K562 (cell line): Measurements from ENCODE around the gene RING1. TPM values are rescaled to one million over a fixed set of nuclear protein-coding genes. Genes with fewer than 3 reads are reported as not detected.

Experiments used
- BCOR ChIP-seq: fragments of 450-650 bp; IDR thresholded peaks from 2 replicates; pipeline ENCODE4 v1.6.1; 2016
- C11orf30 ChIP-seq: fragments of 450-650 bp; IDR thresholded peaks from 2 replicates; pipeline ENCODE4 v1.6.1; 2016; ENCODE audit warnings: low read depth, mild to moderate bottlenecking
- CBX1 ChIP-seq: sonication (generic); IDR thresholded peaks from 2 replicates; pipeline ENCODE4 v1.6.1; 2016; ENCODE audit warnings: antibody characterized with exemption, low read depth, mild to moderate bottlenecking
- DACH1 ChIP-seq: fragments of 450-650 bp; IDR thresholded peaks from 2 replicates; pipeline ENCODE4 v1.6.1; 2018; ENCODE audit not compliant: partially characterized antibody
- GATAD2A ChIP-seq: fragments of 450-650 bp; IDR thresholded peaks from 2 replicates; pipeline ENCODE4 v1.6.1; 2017
- HDGF ChIP-seq: fragments of 450-650 bp; IDR thresholded peaks from 2 replicates; pipeline ENCODE4 v1.6.1; 2016
- IFI16 ChIP-seq: fragments of 250-450 bp; sonication (Bioruptor Pico); IDR thresholded peaks from 2 replicates; pipeline ENCODE4 v2.1.2; 2022; ENCODE audit warnings: mild to moderate bottlenecking, inconsistent platforms
- IRF9 ChIP-seq: fragments of 450-650 bp; IDR thresholded peaks from 2 replicates; pipeline ENCODE4 v1.6.1; 2016; ENCODE audit warnings: missing biosample characterization, missing genetic modification characterization
- KDM2B ChIP-seq: fragments of 250-450 bp; sonication (Bioruptor Pico); IDR thresholded peaks from 2 replicates; pipeline ENCODE4 v1.8.0; 2021; ENCODE audit warnings: mild to moderate bottlenecking, moderate library complexity
- L3MBTL2 ChIP-seq: fragments of 450-650 bp; IDR thresholded peaks from 2 replicates; pipeline ENCODE4 v1.6.1; 2016; ENCODE audit warnings: mild to moderate bottlenecking, moderate library complexity
- MXD1 ChIP-seq: fragments of 250-450 bp; sonication (Bioruptor Pico); IDR thresholded peaks from 2 replicates; pipeline ENCODE4 v1.8.0; 2021; ENCODE audit warnings: borderline replicate concordance, mild to moderate bottlenecking, moderate library complexity; ENCODE audit not compliant: poor library complexity, severe bottlenecking
- NFRKB ChIP-seq: fragments of 450-650 bp; IDR thresholded peaks from 2 replicates; pipeline ENCODE4 v1.6.1; 2016; ENCODE audit warnings: low read depth
- PREB ChIP-seq: sonication (generic); formaldehyde crosslinking; IDR thresholded peaks from 2 replicates; pipeline ENCODE4 v1.8.1; 2023; ENCODE audit warnings: mild to moderate bottlenecking, missing genetic modification reagents
- RB1 ChIP-seq: fragments of 450-650 bp; IDR thresholded peaks from 2 replicates; pipeline ENCODE4 v1.6.1; 2017; ENCODE audit warnings: low read depth, mild to moderate bottlenecking
- SIX5 ChIP-seq, 2 experiments: IDR thresholded peaks; 2 replicates each; pipeline ENCODE4 v1.6.1; 2011; ENCODE audit warnings: low read length in 2 of 2, borderline replicate concordance in 1 of 2, low read depth in 1 of 2, mild to moderate bottlenecking in 1 of 2, moderate library complexity in 1 of 2; ENCODE audit not compliant: insufficient read depth in 1 of 2
- SP2 ChIP-seq: IDR thresholded peaks from 2 replicates; pipeline ENCODE4 v1.6.1; 2011; ENCODE audit warnings: mild to moderate bottlenecking, low read depth, low read length, moderate library complexity; ENCODE audit not compliant: poor library complexity, severe bottlenecking; ENCODE audit errors: extremely low read depth
- TGIF2 ChIP-seq: sonication (generic); formaldehyde crosslinking; IDR thresholded peaks from 2 replicates; pipeline ENCODE4 v1.8.1; 2022; ENCODE audit warnings: mild to moderate bottlenecking, missing genetic modification reagents, moderate library complexity
- ZNF518B ChIP-seq: fragments of 250-450 bp; sonication (Bioruptor Pico); IDR thresholded peaks from 2 replicates; pipeline ENCODE4 v1.5.0; 2021; ENCODE audit warnings: mild to moderate bottlenecking, moderate library complexity
- ZNF740 ChIP-seq, 3 experiments: fragments of 200-800 bp in 1 of 3; sonication (Bioruptor generic) in 1 of 3; sonication (generic) in 1 of 3; formaldehyde crosslinking in 1 of 3; IDR thresholded peaks; 2 replicates each; pipeline versions ENCODE4 v1.6.1 to v1.8.0; 2016 to 2022; ENCODE audit warnings: mild to moderate bottlenecking in 2 of 3, missing compliant biosample characterization in 2 of 3, missing genetic modification characterization in 2 of 3, missing genetic modification reagents in 1 of 3
- ZNF75A ChIP-seq: fragments of 450-650 bp; formaldehyde crosslinking; IDR thresholded peaks from 2 replicates; pipeline ENCODE4 v1.4.0; 2020; ENCODE audit warnings: mild to moderate bottlenecking
- ZSCAN29 ChIP-seq: fragments of 450-650 bp; IDR thresholded peaks from 2 replicates; pipeline ENCODE4 v1.6.1; 2017
- polyA plus RNA-seq, 8 experiments: library from polyadenylated mRNA; depleted of rRNA in 4 of 8; stranded (reverse) in 5 of 8; unstranded in 3 of 8; fragments of >200 nt; fragmentation: Nextera tagmentation in 2 of 8; fragmentation: Illumina TruSeq in 1 of 8; extraction: Ambion mirVana in 2 of 8; extraction: Trizol in 1 of 8; gene quantifications; 2 replicates each; pipeline versions ENCODE4 v1.2.1 to v1.2.3, GENCODE V29; 2011 to 2014; ENCODE audit warnings: inconsistent platforms in 1 of 8, missing spikeins in 1 of 8
- total RNA-seq, 7 experiments: library from RNA; depleted of rRNA in 6 of 7; stranded (reverse); fragments of >200 nt in 6 of 7; fragmentation: Illumina TruSeq in 2 of 7; extraction: Trizol in 2 of 7; gene quantifications; 2 replicates each; pipeline versions ENCODE4 v1.2.1 to v1.2.3, GENCODE V29; 2011 to 2021; ENCODE audit warnings: low replicate concordance in 1 of 7

The RING1 gene
- total and polyA plus RNA-seq, 9 of the 15 experiments (the other 6 are each of a cell fraction or from before 2014, with no cell fraction given) = 4.2 to 59.1 (median 36.9) TPM

GRCh38 chr6:33161354-33162331 lies 46.7 kb upstream of the RING1 start (continued):
- TF ChIP-seq ZNF740 (CRISPR knock-in tag; IDR thresholded peaks at IDR 0.05) = 0 out of 2 replicates have a peak, but pooled peaks have one; percentile 30
- no peak for TF ChIP-seq ZNF740 (tag; IDR thresholded peaks at IDR 0.05)
- TF ChIP-seq SP2 = no peak
- no peak for TF ChIP-seq CBX1
- TF ChIP-seq BCOR = peak; percentile 35; the same call in 1 of the 2 replicates
- TF ChIP-seq KDM2B (CRISPR knock-in tag) = peak; percentile 91
- peak; percentile 85 for TF ChIP-seq L3MBTL2
- no peak for TF ChIP-seq IFI16
- no peak for TF ChIP-seq ZNF75A (CRISPR knock-in tag)
- TF ChIP-seq TGIF2 = no peak
- no peak for TF ChIP-seq SIX5 (IDR thresholded peaks at IDR 0.05; ENCODE audit: borderline replicate concordance in 1 of 2, insufficient read depth in 1 of 2, low read depth in 1 of 2, low read length in 2 of 2)
- TF ChIP-seq PREB (CRISPR knock-in tag) = no peak
- TF ChIP-seq MXD1 (CRISPR knock-in tag) = no peak
- no peak for TF ChIP-seq IRF9
- peak; percentile 25; the same call in 1 of the 2 replicates for TF ChIP-seq GATAD2A
- TF ChIP-seq ZSCAN29 = peak; percentile 64; the same call in 1 of the 2 replicates
- peak; percentile 90 for TF ChIP-seq RB1
- no peak for TF ChIP-seq ZNF518B (CRISPR knock-in tag)
- peak; percentile 13 for TF ChIP-seq DACH1
- TF ChIP-seq NFRKB = no peak
- TF ChIP-seq C11orf30 = no peak
- TF ChIP-seq HDGF = no peak
